GM19397 (cell line): ENCODE measurements around the gene CACNA2D1.
"Not testable (repeated sequence)": the region's sequence is repeated elsewhere in the genome, so short reads cannot be mapped to it uniquely, and the experiment has no call there.

Experiments
- ATAC-seq: cut with Tn5 transposase; IDR thresholded peaks from one replicate; pipeline ENCODE4 v1.9.1; 2021; ENCODE audit warnings: mild to moderate bottlenecking, moderate library complexity; ENCODE audit not compliant: unreplicated experiment

CACNA2D1 gene

DNA sequence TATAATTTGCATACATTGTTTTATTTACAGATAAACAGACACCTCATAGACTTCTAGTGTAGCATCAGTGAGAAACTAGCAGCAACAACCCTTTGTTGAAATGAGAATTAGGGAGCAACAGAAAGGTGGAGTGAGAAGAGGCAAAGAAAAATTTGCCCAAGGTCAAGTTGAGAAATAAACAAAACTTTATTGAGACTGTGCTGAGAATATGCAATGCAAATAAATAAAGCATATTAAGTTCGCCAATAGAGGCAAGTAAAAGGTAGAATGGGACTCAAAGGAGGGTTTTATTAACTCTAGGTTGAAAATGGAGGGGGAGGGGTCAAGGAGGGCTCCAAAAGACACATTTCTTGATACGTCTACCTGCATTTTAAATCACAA lies 49.7 kb downstream of the CACNA2D1 start:
- no peak for ATAC-seq

DNA sequence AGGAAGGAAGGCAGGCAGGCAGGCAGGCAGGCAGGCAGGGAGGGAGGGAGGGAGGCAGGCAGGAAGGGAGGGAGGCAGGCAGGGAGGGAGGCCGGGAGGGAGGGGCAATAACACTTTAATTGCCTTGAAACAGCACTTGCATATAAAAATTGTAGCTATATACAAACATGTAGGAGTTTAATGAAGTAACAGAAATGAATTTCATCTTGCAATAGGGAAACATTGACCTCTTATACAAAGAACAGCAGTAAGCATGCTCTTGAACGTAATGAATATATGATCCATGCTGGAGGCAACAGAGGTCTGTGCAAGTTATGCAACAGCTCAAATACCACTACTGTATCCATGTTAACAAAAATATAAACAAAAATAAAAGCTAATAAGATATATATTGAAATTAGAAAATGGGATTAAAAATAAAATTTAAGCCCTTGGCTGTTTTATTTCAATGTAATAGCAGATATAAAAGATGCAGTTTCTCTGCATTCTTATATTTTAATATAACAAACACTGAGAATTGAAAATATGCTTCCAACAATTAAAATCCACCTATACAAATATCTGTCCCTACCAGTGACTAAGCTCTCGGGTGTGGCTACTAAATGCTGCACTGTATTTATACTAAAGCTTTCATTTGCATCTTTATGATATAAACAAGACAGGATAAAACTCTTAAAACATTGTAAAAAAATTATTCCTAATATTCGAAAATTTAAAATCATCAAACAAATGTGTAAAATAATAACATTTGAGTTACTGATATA lies 50.3 kb downstream of the CACNA2D1 start:
- no peak for ATAC-seq

GRCh38 chr7:82390936-82391335 lies 52.6 kb downstream of the CACNA2D1 start:
- no peak for ATAC-seq

GRCh38 chr7:82389876-82390275 lies 53.7 kb downstream of the CACNA2D1 start:
- ATAC-seq, result no peak

- no peak for ATAC-seq
Measured at GRCh38 chr7:82388138-82388537, 55.4 kb downstream of the CACNA2D1 start.

DNA sequence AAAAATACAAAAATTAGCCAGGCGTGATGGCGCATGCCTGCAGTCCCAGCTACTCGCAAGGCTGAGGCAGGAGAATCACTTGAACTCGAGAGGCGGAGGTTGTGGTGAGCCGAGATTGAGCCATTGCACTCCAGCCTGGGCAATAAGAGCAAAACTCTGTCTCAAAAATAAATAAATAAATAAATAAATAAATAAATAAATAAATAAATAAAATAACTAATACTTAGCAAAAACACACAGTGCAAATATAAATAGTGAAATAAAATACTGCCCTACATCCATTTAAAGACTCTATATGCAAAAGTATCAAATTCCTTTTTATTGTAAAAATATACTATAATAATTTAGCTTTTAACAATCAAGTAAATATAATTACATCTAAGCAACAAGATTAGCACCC lies 57.0 kb downstream of the CACNA2D1 start:
- not testable (repeated sequence) for ATAC-seq

GRCh38 chr7:82384779-82385178 lies 58.8 kb downstream of the CACNA2D1 start:
- ATAC-seq, result no peak

- no peak for ATAC-seq
Measured at GRCh38 chr7:82384051-82384464, 59.5 kb downstream of the CACNA2D1 start.

DNA sequence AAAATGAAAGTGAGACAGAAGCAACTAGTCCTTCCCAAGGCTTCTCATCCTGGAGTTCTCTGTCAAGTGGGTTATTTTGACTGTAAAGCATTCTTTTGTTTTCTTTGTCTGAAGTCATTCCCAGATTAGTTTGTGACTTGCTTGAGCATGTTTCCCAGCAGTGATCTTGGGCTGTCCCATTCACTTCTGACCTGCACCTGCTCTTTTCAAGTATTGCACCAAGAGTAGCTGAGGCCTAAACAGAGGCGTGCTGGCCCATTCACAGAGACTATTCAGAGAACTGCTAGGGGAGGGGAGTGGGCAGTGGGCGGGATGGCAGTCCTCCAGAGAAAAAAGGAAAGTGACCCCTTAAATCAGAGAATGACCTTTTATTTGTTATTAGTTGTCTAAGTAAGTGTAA lies 61.3 kb downstream of the CACNA2D1 start:
- ATAC-seq, result no peak

DNA sequence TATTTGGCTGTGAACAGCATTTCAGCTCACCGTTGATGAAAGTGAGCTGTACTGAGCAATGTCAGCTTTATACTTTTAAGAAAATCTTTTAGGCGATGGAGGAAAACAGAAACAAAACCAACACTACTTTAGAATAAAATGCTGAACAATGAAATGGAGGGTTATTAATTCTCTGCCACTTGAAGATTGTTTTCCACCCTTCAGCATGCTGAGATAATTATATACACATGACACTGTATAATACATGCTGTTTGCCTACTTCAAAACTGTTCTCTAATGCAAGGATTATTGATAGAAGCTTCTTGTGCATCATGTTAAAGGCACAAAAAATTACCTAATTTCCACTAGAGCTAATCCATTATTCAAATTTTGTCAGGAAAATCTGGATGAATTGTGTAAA lies 66.8 kb downstream of the CACNA2D1 start:
- no peak for ATAC-seq

GRCh38 chr7:82375713-82376112 lies 67.9 kb downstream of the CACNA2D1 start:
- ATAC-seq, result no peak

GRCh38 chr7:82375129-82375528 lies 68.4 kb downstream of the CACNA2D1 start:
- no peak for ATAC-seq

GRCh38 chr7:82373926-82374635 lies 69.5 kb downstream of the CACNA2D1 start:
- no peak for ATAC-seq

DNA sequence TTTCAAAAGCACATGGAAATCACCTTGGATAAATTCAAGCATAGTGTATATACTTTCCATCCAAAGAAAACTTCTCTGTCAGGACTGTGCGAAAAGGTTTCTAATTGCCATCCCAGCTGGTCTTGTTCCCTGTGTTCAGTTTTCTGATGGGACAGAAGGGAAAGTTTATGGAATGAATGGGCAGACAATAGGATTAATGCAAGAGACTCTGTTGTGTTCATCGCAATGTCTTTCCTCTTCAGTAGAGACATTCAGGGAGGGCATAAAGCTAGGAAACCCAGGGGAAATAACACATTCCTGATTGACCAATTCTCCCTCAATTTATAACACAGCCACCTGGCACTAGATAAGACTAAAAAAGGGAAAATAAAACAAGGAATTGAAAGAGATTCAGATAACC lies 78.9 kb downstream of the CACNA2D1 start:
- no peak for ATAC-seq

DNA sequence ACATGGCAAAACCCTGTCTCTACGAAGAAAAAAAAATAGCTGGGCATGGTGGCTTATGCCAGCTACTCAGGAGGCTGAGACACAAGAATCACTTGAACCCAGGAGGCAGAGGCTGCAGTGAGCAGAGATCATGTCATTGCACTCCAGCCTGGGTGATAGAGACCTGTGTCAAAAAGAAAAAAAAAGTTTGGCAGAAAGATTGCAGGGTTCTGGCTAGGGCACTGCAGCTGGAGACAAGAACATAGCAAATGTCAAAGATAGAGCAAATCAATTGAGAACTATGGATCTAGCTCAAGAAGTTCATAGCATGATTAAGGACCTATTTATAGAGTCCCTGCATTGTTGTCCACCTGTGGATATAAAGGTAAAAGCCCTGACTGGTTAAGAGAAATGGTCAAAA lies 79.5 kb downstream of the CACNA2D1 start:
- ATAC-seq, result no peak

DNA sequence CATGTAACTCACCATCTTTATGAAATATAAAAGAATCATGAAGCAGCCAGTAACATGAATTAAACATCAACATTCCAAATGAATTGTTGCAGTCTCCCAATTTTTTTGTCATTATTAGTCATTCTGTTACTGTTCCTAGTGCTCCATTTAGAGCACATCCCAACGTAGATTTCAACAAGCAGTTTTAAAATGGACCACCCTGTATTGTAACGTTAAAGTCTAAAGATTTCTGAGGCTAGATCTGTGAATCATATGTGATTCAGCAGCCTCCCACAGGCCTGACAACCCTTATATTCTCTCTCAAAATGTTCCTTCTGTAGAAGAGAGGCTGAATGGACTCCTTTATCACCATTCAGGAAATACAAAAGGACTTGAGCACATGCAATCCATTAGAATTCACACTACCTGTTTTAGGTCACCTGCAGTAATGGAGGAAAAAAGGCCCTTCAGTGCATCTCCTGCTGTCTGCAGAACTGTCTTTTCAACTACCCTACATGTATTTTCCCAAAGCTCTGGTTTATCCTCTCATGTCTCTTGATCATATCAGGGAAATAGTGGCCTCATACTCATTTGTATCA lies 81.4 kb downstream of the CACNA2D1 start:
- ATAC-seq, result no peak

- no peak for ATAC-seq
Measured at GRCh38 chr7:82360591-82361368, 82.8 kb downstream of the CACNA2D1 start.

DNA sequence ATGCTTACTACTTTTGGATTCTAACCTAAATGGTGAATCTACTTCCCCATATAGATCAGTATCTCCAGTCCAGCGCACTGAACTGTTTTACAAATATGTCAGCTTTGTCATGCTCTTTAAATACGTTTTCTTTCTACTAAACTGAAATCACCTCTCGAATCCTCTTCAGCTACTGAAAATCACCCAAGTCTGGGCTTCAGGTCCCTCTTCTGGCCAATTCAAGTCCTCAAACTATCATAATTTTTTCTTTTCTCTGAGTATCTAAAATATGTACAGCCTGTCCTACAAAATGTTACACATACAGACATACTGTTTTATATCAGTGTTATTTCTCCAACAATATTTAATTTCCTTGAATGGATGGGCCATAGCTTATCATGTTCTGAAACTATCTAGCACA lies 84.2 kb downstream of the CACNA2D1 start:
- ATAC-seq, result no peak

DNA sequence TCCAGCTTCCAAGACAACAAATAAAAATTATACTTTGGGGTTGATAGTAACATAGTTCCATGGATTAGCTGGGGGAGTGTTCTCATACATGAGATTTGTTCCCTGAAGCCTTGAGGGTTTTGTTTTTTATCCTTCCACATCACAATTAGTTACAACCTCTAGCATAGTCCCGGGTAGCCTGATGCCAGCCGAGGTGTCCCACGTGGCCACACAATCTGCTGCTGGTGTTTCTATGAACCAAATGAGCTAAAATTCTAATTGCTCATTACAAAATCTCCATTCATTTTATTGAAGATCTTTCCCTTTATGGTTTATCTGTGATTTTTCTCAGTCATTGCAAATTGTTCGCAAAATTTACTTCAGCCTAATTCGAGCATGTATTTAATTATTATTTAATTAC lies 84.7 kb downstream of the CACNA2D1 start:
- no peak for ATAC-seq

DNA sequence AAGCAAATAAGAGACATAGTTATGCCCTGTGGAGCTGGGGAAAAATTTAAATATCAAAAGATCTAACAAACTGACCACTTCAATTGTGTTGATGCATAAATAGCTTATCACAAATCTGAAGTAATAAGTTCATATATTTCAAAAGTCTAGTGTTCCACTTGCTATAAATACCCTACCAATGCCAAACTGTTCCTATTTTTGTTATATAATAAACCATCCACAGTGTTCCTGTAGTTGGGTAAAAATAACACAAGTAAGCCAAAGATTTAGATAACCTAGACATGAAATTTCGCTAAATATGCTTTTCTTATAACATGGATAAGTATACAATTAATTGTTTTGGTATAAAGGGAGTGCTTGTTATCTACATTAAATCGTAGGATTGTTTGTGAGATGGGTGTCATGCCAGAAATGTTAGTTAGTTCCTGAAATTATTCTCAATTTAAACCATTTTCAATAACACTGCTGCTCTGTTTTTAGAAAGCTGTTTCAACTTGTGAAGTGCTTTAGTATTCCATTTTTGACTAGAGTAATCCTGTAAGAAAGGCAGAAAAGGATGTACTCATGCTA lies 85.5 kb downstream of the CACNA2D1 start:
- no peak for ATAC-seq

DNA sequence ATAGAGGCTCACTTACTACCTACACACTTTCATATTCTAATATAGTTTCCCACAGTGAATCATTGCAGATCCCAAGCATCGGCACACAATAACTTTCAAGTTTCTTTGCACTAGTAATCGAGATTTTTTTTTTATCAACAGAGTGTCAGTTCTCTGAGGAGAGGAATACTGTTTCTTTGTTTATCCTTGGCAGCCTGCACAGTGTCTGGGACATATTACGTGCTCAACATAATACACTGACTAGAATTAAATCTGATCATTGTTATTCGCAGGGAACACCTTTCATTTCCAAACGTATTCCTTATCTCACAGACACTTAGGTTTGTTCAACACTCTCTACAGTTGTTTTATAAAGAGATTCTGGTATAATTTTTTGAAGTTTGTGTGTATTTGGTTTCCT lies 95.3 kb downstream of the CACNA2D1 start:
- no peak for ATAC-seq
